ENCODE data around the gene SPATA7.

DNA sequence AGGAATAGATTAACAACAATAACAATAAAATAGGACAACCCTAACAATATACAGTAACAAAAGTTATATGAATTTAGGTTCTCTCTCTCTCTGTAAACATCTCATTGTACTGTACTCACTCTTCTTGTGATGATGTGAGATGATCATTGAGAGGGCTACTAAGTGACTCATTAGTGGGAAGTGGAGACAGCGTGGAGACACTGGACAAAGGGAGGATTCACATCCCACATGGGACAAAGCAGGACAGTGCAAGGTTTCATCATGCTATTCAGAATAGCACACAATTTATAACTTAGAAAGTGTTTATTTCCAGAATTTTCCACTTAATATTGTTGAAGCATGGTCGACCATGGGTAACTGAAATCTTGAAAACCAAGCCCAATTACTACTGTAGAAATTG lies 26.0 kb upstream of the SPATA7 start:
- TF ChIP-seq, protein P1, sequence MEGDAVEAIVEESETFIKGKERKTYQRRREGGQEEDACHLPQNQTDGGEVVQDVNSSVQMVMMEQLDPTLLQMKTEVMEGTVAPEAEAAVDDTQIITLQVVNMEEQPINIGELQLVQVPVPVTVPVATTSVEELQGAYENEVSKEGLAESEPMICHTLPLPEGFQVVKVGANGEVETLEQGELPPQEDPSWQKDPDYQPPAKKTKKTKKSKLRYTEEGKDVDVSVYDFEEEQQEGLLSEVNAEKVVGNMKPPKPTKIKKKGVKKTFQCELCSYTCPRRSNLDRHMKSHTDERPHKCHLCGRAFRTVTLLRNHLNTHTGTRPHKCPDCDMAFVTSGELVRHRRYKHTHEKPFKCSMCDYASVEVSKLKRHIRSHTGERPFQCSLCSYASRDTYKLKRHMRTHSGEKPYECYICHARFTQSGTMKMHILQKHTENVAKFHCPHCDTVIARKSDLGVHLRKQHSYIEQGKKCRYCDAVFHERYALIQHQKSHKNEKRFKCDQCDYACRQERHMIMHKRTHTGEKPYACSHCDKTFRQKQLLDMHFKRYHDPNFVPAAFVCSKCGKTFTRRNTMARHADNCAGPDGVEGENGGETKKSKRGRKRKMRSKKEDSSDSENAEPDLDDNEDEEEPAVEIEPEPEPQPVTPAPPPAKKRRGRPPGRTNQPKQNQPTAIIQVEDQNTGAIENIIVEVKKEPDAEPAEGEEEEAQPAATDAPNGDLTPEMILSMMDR (IDR thresholded peaks at IDR 0.05), result no peak
- TF ChIP-seq POLR2AphosphoS5 (IDR thresholded peaks at IDR 0.05; ENCODE audit: insufficient read depth in 1 of 2, low read depth in 1 of 2), result no peak
